Kidney epithelial cell (primary cell): ENCODE results near the gene TMED6. TPM values are rescaled to one million over a fixed set of nuclear protein-coding genes. Genes with fewer than 3 reads are reported as not detected.
"Not testable (repeated sequence)": the region's sequence is repeated elsewhere in the genome, so short reads cannot be mapped to it uniquely, and the experiment has no call there.

ENCODE experiments used
- DNase-seq: peaks from one replicate; pipeline ENCODE4 v3.0.0-alpha.2; 2010; ENCODE audit warnings: low read depth
- H3K27me3 ChIP-seq: 2 replicates; pipeline ENCODE4 v1.6.0; 2011; ENCODE audit warnings: low read length; ENCODE audit not compliant: control insufficient read depth, insufficient read depth
- H3K36me3 ChIP-seq: 2 replicates; pipeline ENCODE4 v1.5.1; 2011; ENCODE audit warnings: low read length; ENCODE audit not compliant: control insufficient read depth, insufficient read depth
- H3K4me3 ChIP-seq: 2 replicates; pipeline ENCODE4 v1.5.1; 2011; ENCODE audit warnings: low read depth, mild to moderate bottlenecking, control low read depth, low read length
- CTCF ChIP-seq: IDR thresholded peaks from 2 replicates; pipeline ENCODE4 v1.5.1; 2011; ENCODE audit warnings: mild to moderate bottlenecking, moderate library complexity, low read length, control low read depth, inconsistent platforms; ENCODE audit not compliant: insufficient read depth, poor library complexity, severe bottlenecking
- total RNA-seq: library from RNA; depleted of rRNA; stranded (reverse); fragments of >200 nt; gene quantifications from 2 replicates; pipeline ENCODE4 v1.2.3, GENCODE V29; 2015

Gene TMED6
- total RNA-seq, 1 donor from 2014 or later: not detected

- TF ChIP-seq CTCF: no peak
- Histone ChIP-seq H3K27me3 (no peaks in the 10 kb centered on the region), H3K36me3 (no peaks in the 10 kb centered on the region), H3K4me3 (no peak overlapping the region)
- DNase-seq: no peak
Observed at GRCh38 chr16:69301187-69301586, 50.4 kb downstream of the TMED6 start.

DNA sequence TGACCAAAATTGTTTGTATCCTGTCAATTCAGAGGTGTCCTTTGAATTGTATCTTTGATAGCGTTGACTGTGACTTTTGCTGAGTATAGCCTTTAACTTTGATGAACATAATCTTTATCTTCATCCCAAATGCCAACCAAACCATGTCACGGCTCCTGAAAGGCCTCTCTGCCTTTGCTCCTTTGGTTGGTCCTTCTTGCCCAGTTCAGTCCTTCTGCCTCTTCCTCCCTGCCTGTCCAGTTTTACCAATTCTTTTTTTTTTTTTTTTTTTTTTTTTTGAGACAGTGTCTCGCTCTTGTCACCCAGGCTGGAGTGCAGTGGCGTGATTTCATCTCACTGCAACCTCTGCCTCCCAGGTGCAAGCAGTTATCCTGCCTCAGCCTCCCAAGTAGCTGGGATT lies 53.3 kb downstream of the TMED6 start:
- no peak for TF ChIP-seq CTCF
- Histone ChIP-seq H3K27me3 (no peaks in the 10 kb centered on the region), H3K4me3 (no peak overlapping the region), H3K36me3 (no peaks in the 10 kb centered on the region)
- DNase-seq: no peak

DNA sequence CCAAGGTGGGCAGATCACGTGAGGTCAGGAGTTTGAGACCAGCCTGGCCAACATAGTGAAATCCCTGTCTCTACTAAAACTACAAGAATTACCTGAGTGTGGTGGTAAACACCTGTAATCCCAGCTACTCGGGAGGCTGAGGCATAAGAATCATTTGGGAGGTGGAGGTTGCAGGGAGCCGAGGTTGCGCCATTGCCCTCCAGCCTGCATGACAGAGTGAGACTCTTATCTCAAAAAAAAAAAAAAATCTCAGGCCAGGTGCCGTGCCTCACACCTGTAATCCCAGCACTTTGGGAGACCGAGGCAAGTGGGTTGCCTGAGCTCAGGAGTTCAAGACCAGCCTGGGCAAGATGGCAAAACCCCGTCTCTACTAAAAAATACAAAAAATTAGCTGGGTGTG lies 54.8 kb downstream of the TMED6 start:
- not testable (repeated sequence) for DNase-seq, H3K36me3 ChIP-seq, H3K4me3 ChIP-seq, H3K27me3 ChIP-seq

DNA sequence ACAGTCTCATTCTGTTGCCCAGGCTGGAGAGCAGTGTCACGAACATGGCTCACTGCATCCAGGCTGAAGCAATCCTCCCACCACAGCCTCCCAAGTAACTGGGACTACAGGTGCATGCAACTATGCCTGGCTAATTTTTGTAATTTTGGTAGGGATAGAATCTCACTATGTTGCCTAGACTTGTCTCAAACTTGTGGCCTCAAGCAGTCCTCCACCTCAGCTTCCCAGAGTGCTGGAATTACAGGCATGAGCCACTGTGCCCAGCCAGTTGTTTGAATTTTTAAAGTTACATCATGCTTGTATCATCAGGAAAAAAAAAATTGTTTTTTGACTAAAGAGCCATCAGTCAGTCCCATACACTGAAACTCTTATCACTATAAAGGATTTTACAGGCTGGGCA lies 57.5 kb downstream of the TMED6 start:
- no peak for TF ChIP-seq CTCF
- DNase-seq: no peak
- Histone ChIP-seq H3K36me3 (no peaks in the 10 kb centered on the region), H3K4me3 (no peak overlapping the region), H3K27me3 (no peaks in the 10 kb centered on the region)

DNA sequence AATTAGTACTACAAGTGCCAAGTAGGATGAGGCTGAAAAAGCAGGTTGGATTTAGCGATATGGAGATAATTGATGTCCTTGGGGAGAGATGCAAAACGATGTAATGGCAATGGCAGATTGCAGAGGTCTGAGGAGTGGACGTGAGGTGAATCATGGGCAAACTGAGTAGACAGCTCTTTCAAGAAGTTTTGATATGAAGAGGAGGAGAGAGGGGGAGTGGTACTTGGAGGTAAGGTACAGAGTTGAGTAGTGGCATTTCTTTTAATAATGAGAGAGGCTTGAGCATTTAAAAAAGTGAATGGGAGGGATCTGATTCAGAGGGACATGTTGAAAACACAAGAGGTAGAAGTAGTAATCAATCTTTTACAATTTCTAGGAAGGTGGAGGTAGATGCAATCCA lies 58.2 kb downstream of the TMED6 start:
- no peak for TF ChIP-seq CTCF
- H3K4me3 ChIP-seq: no peak overlapping the region
- no peaks in the 10 kb centered on the region for H3K36me3 ChIP-seq
- H3K27me3 ChIP-seq: no peaks in the 10 kb centered on the region
- DNase-seq: no peak

Other genes starting within 250 kb of the TMED6 start
- gene HAS3, start 246.1 kb downstream of the TMED6 start, total RNA-seq: 0.75 and 0.82 TPM in 2 replicates
- 136 and 145 TPM in 2 replicates for gene CHTF8, start 219.2 kb downstream of the TMED6 start, total RNA-seq
- 32.3 and 32.8 TPM in 2 replicates for gene UTP4, start 219.1 kb downstream of the TMED6 start, total RNA-seq
- gene SNTB2, start 164.6 kb downstream of the TMED6 start, total RNA-seq: 9.0 and 28.8 TPM in 2 replicates
- 38.1 and 42.2 TPM in 2 replicates for gene VPS4A, start 40.4 kb downstream of the TMED6 start, total RNA-seq
- 28.7 and 32.3 TPM in 2 replicates for gene PDF, start 21.2 kb downstream of the TMED6 start, total RNA-seq
- 44.8 and 68.0 TPM in 2 replicates for gene COG8, start 12.2 kb downstream of the TMED6 start, total RNA-seq
- 26.5 and 26.6 TPM in 2 replicates for gene NIP7, start 12.0 kb downstream of the TMED6 start, total RNA-seq
- gene TERF2, start 34.2 kb upstream of the TMED6 start, total RNA-seq: 10.2 and 11.0 TPM in 2 replicates
- gene CYB5B, start 72.8 kb upstream of the TMED6 start, total RNA-seq: 46.3 and 54.5 TPM in 2 replicates
- gene NFAT5, start 214.2 kb upstream of the TMED6 start, total RNA-seq: 20.3 and 29.1 TPM in 2 replicates